Transverse colon (tissue), 4 donors: ENCODE data around the gene CADM1. TPM values are rescaled to one million over a fixed set of nuclear protein-coding genes. Genes with fewer than 3 reads are reported as not detected.

Experiments
- DNase-seq: peaks from one replicate; pipeline ENCODE4 v3.0.0-alpha.2; 2019
- H3K27ac ChIP-seq, 4 donors: fragments of 200-600 bp; sonication (generic); 2 replicates each; pipeline ENCODE4 v1.5.1; 2016 to 2018; ENCODE audit warnings: inconsistent platforms in 4 of 4
- H3K27me3 ChIP-seq: fragments of 200-600 bp; sonication (generic); 2 replicates; pipeline ENCODE4 v1.5.1; 2017; ENCODE audit warnings: inconsistent platforms
- H3K36me3 ChIP-seq, 4 donors: fragments of 200-600 bp; sonication (generic); 2 replicates each; pipeline ENCODE4 v1.5.1; 2017 to 2019; ENCODE audit warnings: inconsistent platforms in 4 of 4
- H3K4me1 ChIP-seq, 4 donors: fragments of 200-600 bp; sonication (generic); 2 replicates each; pipeline ENCODE4 v1.5.1; 2017 to 2020; ENCODE audit warnings: inconsistent platforms in 4 of 4
- H3K4me3 ChIP-seq, 4 donors: fragments of 200-600 bp; sonication (generic); 1 replicate in 1 of 4; 2 replicates in 3 of 4; pipeline versions ENCODE4 v1.5.1 to v1.6.1; 2017 to 2019; ENCODE audit warnings: inconsistent platforms in 4 of 4
- H3K9me3 ChIP-seq, 2 donors: fragments of 200-600 bp; sonication (generic); 2 replicates each; pipeline ENCODE4 v1.5.1; 2017 to 2019; ENCODE audit warnings: inconsistent platforms in 2 of 2
- CTCF ChIP-seq, 5 experiments: fragments of 200-600 bp in 3 of 5; fragments of 450-650 bp in 2 of 5; sonication (generic) in 3 of 5; IDR thresholded peaks; 1 replicate in 2 of 5; 2 replicates in 3 of 5; pipeline ENCODE4 v1.5.1; 2016 to 2017; ENCODE audit warnings: antibody characterized with exemption in 5 of 5, inconsistent platforms in 3 of 5, mild to moderate bottlenecking in 2 of 5, moderate library complexity in 1 of 5
- EP300 ChIP-seq: sonication (generic); formaldehyde crosslinking; IDR thresholded peaks from one replicate; pipeline ENCODE4 v1.6.1; 2017; ENCODE audit warnings: antibody characterized with exemption, low read depth
- POLR2A ChIP-seq: fragments of 450-650 bp; IDR thresholded peaks from one replicate; pipeline ENCODE4 v1.6.1; 2016; ENCODE audit warnings: antibody characterized with exemption, mild to moderate bottlenecking, moderate library complexity
- POLR2AphosphoS5 ChIP-seq, 3 donors: sonication (generic); formaldehyde crosslinking; IDR thresholded peaks; one replicate each; pipeline ENCODE4 v1.6.1; 2016; ENCODE audit warnings: antibody characterized with exemption in 3 of 3
- WGBS, 2 donors: methylation state at CpG; one replicate each; pipeline ENCODE4 v1.1.5; 2018; ENCODE audit warnings: low coverage in 1 of 2; 5-methylcytosine and 5-hydroxymethylcytosine counted together
- in situ Hi-C, 4 donors: fragments of 200-750 bp; cut with MboI; loops; one replicate each; pipeline versions ENCODE4 v1.15.0 to v1.15.1; 2017; ENCODE audit warnings: low sequenced_read_pairs in 3 of 4, low pct_ligation_motif_present in 1 of 4, low pct_unique_long_range_greater_than_20kb in 1 of 4
- intact Hi-C: fragments of 100-400 bp; cut with DNase I; formaldehyde crosslinking; loops from one replicate; pipeline ENCODE4 v1.15.1; 2023; ENCODE audit warnings: low total_unique reads
- total RNA-seq, 4 donors: library from RNA; depleted of rRNA; stranded (reverse); fragments of >200 nt; gene quantifications; one replicate each; pipeline ENCODE4 v1.1.0, GENCODE V29; 2016

CADM1 gene
- total RNA-seq, 4 donors from 2014 or later: 2.8 to 6.4 (median 3.7) TPM

- in situ Hi-C loops: no loop called here
- TF ChIP-seq CTCF (IDR thresholded peaks at IDR 0.05) (no peak), POLR2A (no peak), EP300 (no peak), POLR2AphosphoS5 (IDR thresholded peaks at IDR 0.05) (no peak)
- Histone ChIP-seq H3K27me3 (no peaks in the 10 kb centered on the region), H3K36me3 (no peaks in the 10 kb centered on the region), H3K4me1 (peaks cover 0 to 5% (median 2%) of the 10 kb centered on the region in 4 donors), H3K27ac (no peak overlapping the region), H3K9me3 (no peaks in the 10 kb centered on the region), H3K4me3 (no peak overlapping the region)
- intact Hi-C loops: no loop called here
- WGBS, 2 donors: 70 to 87% methylated on average over 2 of the region's 2 CpGs
- no peak for DNase-seq
These were observed 190.9 kb downstream of the CADM1 start for GRCh38 chr11:115313224-115313838.

GRCh38 chr11:115311949-115312348, 192.3 kb downstream of the CADM1 start:
- intact Hi-C loops (no loop called here), in situ Hi-C loops (no loop called here)
- WGBS, 2 donors: 87 to 88% methylated on average over 3 of the region's 3 CpGs
- DNase-seq: no peak
- no peaks in the 10 kb centered on the region for H3K36me3 ChIP-seq
- no peak for TF ChIP-seq POLR2AphosphoS5 (IDR thresholded peaks at IDR 0.05)
- TF ChIP-seq POLR2A: no peak
- no peak for TF ChIP-seq EP300
- no peak for TF ChIP-seq CTCF (IDR thresholded peaks at IDR 0.05)
- H3K27me3 ChIP-seq: no peaks in the 10 kb centered on the region
- no peak overlapping the region for H3K27ac ChIP-seq
- peaks cover 0 to 1% (median under 1%) of the 10 kb centered on the region in 4 donors for H3K4me1 ChIP-seq
- no peaks in the 10 kb centered on the region for H3K9me3 ChIP-seq
- no peak overlapping the region for H3K4me3 ChIP-seq

GRCh38 chr11:115306689-115307088, 197.5 kb downstream of the CADM1 start:
- in situ Hi-C loops (no loop called here), intact Hi-C loops (no loop called here)
- no peak overlapping the region for H3K27ac ChIP-seq
- no peak for TF ChIP-seq POLR2AphosphoS5 (IDR thresholded peaks at IDR 0.05)
- TF ChIP-seq CTCF (IDR thresholded peaks at IDR 0.05): no peak
- no peak for TF ChIP-seq EP300
- no peak for TF ChIP-seq POLR2A
- H3K36me3 ChIP-seq: no peaks in the 10 kb centered on the region
- WGBS, 2 donors: 82 to 88% methylated on average over 1 of the region's 1 CpG
- H3K4me1 ChIP-seq: peaks cover 0 to 8% (median 0%) of the 10 kb centered on the region in 4 donors
- H3K4me3 ChIP-seq: no peak overlapping the region
- no peaks in the 10 kb centered on the region for H3K9me3 ChIP-seq
- no peak for DNase-seq
- H3K27me3 ChIP-seq: no peaks in the 10 kb centered on the region

- no peak for TF ChIP-seq EP300
- TF ChIP-seq POLR2AphosphoS5 (IDR thresholded peaks at IDR 0.05): no peak
- TF ChIP-seq POLR2A: no peak
- no peak overlapping the region for H3K27ac ChIP-seq
- 87 to 89% methylated on average over 5 to 6 of the region's 6 CpGs for WGBS, 2 donors
- intact Hi-C loops: no loop called here
- H3K27me3 ChIP-seq: no peaks in the 10 kb centered on the region
- in situ Hi-C loops: no loop called here
- H3K36me3 ChIP-seq: no peaks in the 10 kb centered on the region
- peaks cover 0 to 8% (median 0%) of the 10 kb centered on the region in 4 donors for H3K4me1 ChIP-seq
- H3K4me3 ChIP-seq: no peak overlapping the region
- no peak for DNase-seq
- H3K9me3 ChIP-seq: no peaks in the 10 kb centered on the region
These were observed 199.3 kb downstream of the CADM1 start for GRCh38 chr11:115304774-115305472.
